ENCODE measurements around the gene PCAT7.
"Not testable (repeated sequence)": the region's sequence is repeated elsewhere in the genome, so short reads cannot be mapped to it uniquely, and the experiment has no call there.

PCAT7 gene

DNA sequence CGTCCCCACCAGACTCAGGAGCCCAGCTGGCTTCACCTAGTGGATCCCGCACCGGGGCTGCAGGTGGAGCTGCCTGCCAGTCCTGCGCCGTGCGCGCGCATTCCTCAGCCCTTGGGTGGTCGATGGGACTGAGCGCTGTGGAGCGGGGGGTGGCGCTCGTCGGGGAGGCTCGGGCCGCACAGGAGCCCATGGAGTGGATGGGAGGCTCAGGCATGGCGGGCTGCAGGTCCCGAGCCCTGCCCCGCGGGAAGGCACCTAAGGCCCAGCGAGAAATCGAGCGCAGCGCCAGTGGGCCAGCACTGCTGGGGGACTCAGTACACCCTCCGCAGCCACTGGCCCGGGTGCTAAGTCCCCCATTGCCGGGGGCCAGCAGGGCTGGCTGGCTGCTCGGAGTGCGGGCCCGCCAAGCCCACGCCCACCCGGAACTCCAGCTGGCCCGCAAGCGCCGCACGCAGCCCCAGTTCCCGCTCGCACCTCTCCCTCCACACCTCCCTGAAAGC, 36.2 kb downstream of the PCAT7 start:
- not testable (repeated sequence) for H2AFZ ChIP-seq (ENCODE audit: low read depth, low read length); H3K36me3 ChIP-seq (ENCODE audit: control insufficient read depth in 1 of 2, insufficient read depth in 2 of 2, low read depth in 1 of 2, low read length in 2 of 2); H3K27ac ChIP-seq (ENCODE audit: low read length, poor library complexity, severe bottlenecking); H3K4me1 ChIP-seq (ENCODE audit: control insufficient read depth, insufficient read depth, low read depth, low read length); H2BK15ac ChIP-seq (ENCODE audit: low read depth, poor library complexity, severe bottlenecking); H2AK5ac ChIP-seq (ENCODE audit: low read length, severe bottlenecking); H2BK5ac ChIP-seq (ENCODE audit: low read depth, low read length, poor library complexity, severe bottlenecking); H4K8ac ChIP-seq (ENCODE audit: low read length); H2BK12ac ChIP-seq (ENCODE audit: low read length in 2 of 2); H4K91ac ChIP-seq (ENCODE audit: low read length); H3K4ac ChIP-seq (ENCODE audit: low read depth in 1 of 2, low read length in 2 of 2); H2BK120ac ChIP-seq (ENCODE audit: low read depth, low read length); H3K23ac ChIP-seq (ENCODE audit: low read length in 2 of 2); H3K14ac ChIP-seq (ENCODE audit: low read length in 2 of 2); H3K4me3 ChIP-seq (ENCODE audit: insufficient read depth in 1 of 2, low read depth in 1 of 2, low read length in 2 of 2); DNase-seq; H3K4me2 ChIP-seq (ENCODE audit: low read length, poor library complexity, severe bottlenecking); H3K79me1 ChIP-seq (replicated peaks; ENCODE audit: low read length, poor library complexity, severe bottlenecking); H3K9me3 ChIP-seq (ENCODE audit: control insufficient read depth, low read length); H3K18ac ChIP-seq (ENCODE audit: low read depth in 1 of 2, low read length in 2 of 2); H3K9ac ChIP-seq (ENCODE audit: low read length)
- H3K27me3 ChIP-seq (ENCODE audit: control insufficient read depth in 1 of 2, insufficient read depth in 1 of 2, low read length in 2 of 2) = peaks cover 14 to 17% of the 10 kb centered on the region in 2 experiments
- 93% methylated on average over 24 of the region's 38 CpGs for WGBS

DNA sequence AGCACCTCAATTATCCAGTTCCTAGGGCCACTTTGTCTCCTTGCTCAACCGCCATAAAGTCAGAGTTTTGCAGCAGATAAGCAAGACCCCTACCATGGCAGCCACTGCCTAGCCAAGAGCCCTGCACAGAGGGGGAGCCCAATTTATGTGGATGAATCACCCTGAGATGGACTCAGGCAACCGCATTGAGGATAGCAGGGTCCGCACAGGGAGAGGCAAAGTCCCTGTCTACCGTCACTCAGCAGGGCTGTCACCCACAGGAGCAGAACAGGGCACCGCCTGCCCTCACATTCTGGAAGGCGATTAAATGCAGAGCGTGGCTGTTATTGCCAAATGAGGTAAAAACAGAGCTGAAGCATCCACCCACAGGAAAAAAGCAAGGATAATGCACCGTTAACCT, 37.0 kb downstream of the PCAT7 start:
- WGBS = 91% methylated on average over 7 of the region's 8 CpGs

GRCh38 chr9:94592683-94593082, 37.8 kb downstream of the PCAT7 start:
- H3K4me1 ChIP-seq (ENCODE audit: control insufficient read depth, insufficient read depth, low read depth, low read length); H2BK5ac ChIP-seq (ENCODE audit: low read depth, low read length, poor library complexity, severe bottlenecking); H2AFZ ChIP-seq (ENCODE audit: low read depth, low read length); H3K23ac ChIP-seq (ENCODE audit: low read length in 2 of 2); H4K8ac ChIP-seq (ENCODE audit: low read length); H3K18ac ChIP-seq (ENCODE audit: low read depth in 1 of 2, low read length in 2 of 2); DNase-seq; H4K91ac ChIP-seq (ENCODE audit: low read length); H3K9me3 ChIP-seq (ENCODE audit: control insufficient read depth, low read length); H2BK12ac ChIP-seq (ENCODE audit: low read length in 2 of 2); H2BK120ac ChIP-seq (ENCODE audit: low read depth, low read length); H2BK15ac ChIP-seq (ENCODE audit: low read depth, poor library complexity, severe bottlenecking); H2AK5ac ChIP-seq (ENCODE audit: low read length, severe bottlenecking); H3K4me3 ChIP-seq (ENCODE audit: insufficient read depth in 1 of 2, low read depth in 1 of 2, low read length in 2 of 2); H3K36me3 ChIP-seq (ENCODE audit: control insufficient read depth in 1 of 2, insufficient read depth in 2 of 2, low read depth in 1 of 2, low read length in 2 of 2); H3K14ac ChIP-seq (ENCODE audit: low read length in 2 of 2); H3K4ac ChIP-seq (ENCODE audit: low read depth in 1 of 2, low read length in 2 of 2); H3K4me2 ChIP-seq (ENCODE audit: low read length, poor library complexity, severe bottlenecking); H3K9ac ChIP-seq (ENCODE audit: low read length); H3K27ac ChIP-seq (ENCODE audit: low read length, poor library complexity, severe bottlenecking); H3K79me1 ChIP-seq (replicated peaks; ENCODE audit: low read length, poor library complexity, severe bottlenecking): not testable (repeated sequence)
- WGBS = 95% methylated on average over 7 of the region's 7 CpGs
- H3K27me3 ChIP-seq (ENCODE audit: control insufficient read depth in 1 of 2, insufficient read depth in 1 of 2, low read length in 2 of 2) = peaks cover 14 to 21% of the 10 kb centered on the region in 2 experiments

More for the DNA sequence above, 37.0 kb downstream of the PCAT7 start:
- Histone ChIP-seq H2BK120ac (ENCODE audit: low read depth, low read length) (no peak overlapping the region), H3K4ac (ENCODE audit: low read depth in 1 of 2, low read length in 2 of 2) (no peak overlapping the region), H2BK12ac (ENCODE audit: low read length in 2 of 2) (no peak overlapping the region), H2BK5ac (ENCODE audit: low read depth, low read length, poor library complexity, severe bottlenecking) (no peak overlapping the region), H3K14ac (ENCODE audit: low read length in 2 of 2) (no peak overlapping the region), H3K36me3 (ENCODE audit: control insufficient read depth in 1 of 2, insufficient read depth in 2 of 2, low read depth in 1 of 2, low read length in 2 of 2) (no peaks in the 10 kb centered on the region), H3K4me1 (ENCODE audit: control insufficient read depth, insufficient read depth, low read depth, low read length) (peaks cover 2% of the 10 kb centered on the region), H3K79me1 (replicated peaks; ENCODE audit: low read length, poor library complexity, severe bottlenecking) (no peaks in the 10 kb centered on the region), H3K9me3 (ENCODE audit: control insufficient read depth, low read length) (no peaks in the 10 kb centered on the region), H3K27ac (ENCODE audit: low read length, poor library complexity, severe bottlenecking) (no peak overlapping the region), H3K4me2 (ENCODE audit: low read length, poor library complexity, severe bottlenecking) (no peak overlapping the region), H2AK5ac (ENCODE audit: low read length, severe bottlenecking) (no peak overlapping the region), H3K27me3 (ENCODE audit: control insufficient read depth in 1 of 2, insufficient read depth in 1 of 2, low read length in 2 of 2) (peaks cover 14 to 17% of the 10 kb centered on the region in 2 experiments), H4K8ac (ENCODE audit: low read length) (no peak overlapping the region), H2AFZ (ENCODE audit: low read depth, low read length) (no peak overlapping the region), H3K23ac (ENCODE audit: low read length in 2 of 2) (no peak overlapping the region), H3K4me3 (ENCODE audit: insufficient read depth in 1 of 2, low read depth in 1 of 2, low read length in 2 of 2) (no peak overlapping the region), H3K9ac (ENCODE audit: low read length) (no peak overlapping the region), H2BK15ac (ENCODE audit: low read depth, poor library complexity, severe bottlenecking) (no peak overlapping the region), H4K91ac (ENCODE audit: low read length) (no peak overlapping the region), H3K18ac (ENCODE audit: low read depth in 1 of 2, low read length in 2 of 2) (no peak overlapping the region)
- DNase-seq = no peak

GRCh38 chr9:94593459-94594345, 38.8 kb downstream of the PCAT7 start, which contains the start of gene FBP2:
Gene FBP2, minus strand, starts transcription at chr9:94593824. Its CDS starts 98 bp downstream, at chr9:94593726.
- peak within 1 kb of the TSS in 1 of 2 experiments; percentile 87 for H3K23ac ChIP-seq (ENCODE audit: low read length in 2 of 2)
- no peak within 1 kb of the TSS for H3K27ac ChIP-seq (ENCODE audit: low read length, poor library complexity, severe bottlenecking)
- no peaks in the 10 kb centered on the region for H3K79me1 ChIP-seq (replicated peaks; ENCODE audit: low read length, poor library complexity, severe bottlenecking)
- H4K8ac ChIP-seq (ENCODE audit: low read length) = no peak within 1 kb of the TSS
- no peak within 1 kb of the TSS for H3K4ac ChIP-seq (ENCODE audit: low read depth in 1 of 2, low read length in 2 of 2)
- H2AK5ac ChIP-seq (ENCODE audit: low read length, severe bottlenecking) = no peak within 1 kb of the TSS
- H3K4me2 ChIP-seq (ENCODE audit: low read length, poor library complexity, severe bottlenecking) = no peak within 1 kb of the TSS
- no peak within 1 kb of the TSS for H2AFZ ChIP-seq (ENCODE audit: low read depth, low read length)
- WGBS = 81% methylated on average over 19 of the region's 21 CpGs
- no peak within 1 kb of the TSS for H3K9ac ChIP-seq (ENCODE audit: low read length)
- H3K9me3 ChIP-seq (ENCODE audit: control insufficient read depth, low read length) = no peaks in the 10 kb centered on the region
- H3K18ac ChIP-seq (ENCODE audit: low read depth in 1 of 2, low read length in 2 of 2) = no peak within 1 kb of the TSS
- no peak within 1 kb of the TSS for H2BK15ac ChIP-seq (ENCODE audit: low read depth, poor library complexity, severe bottlenecking)
- no peaks in the 10 kb centered on the region for H3K4me1 ChIP-seq (ENCODE audit: control insufficient read depth, insufficient read depth, low read depth, low read length)
- no peak within 1 kb of the TSS for H2BK5ac ChIP-seq (ENCODE audit: low read depth, low read length, poor library complexity, severe bottlenecking)
- H3K4me3 ChIP-seq (ENCODE audit: insufficient read depth in 1 of 2, low read depth in 1 of 2, low read length in 2 of 2) = no peak within 1 kb of the TSS
- DNase-seq = no peak
- peaks cover 14 to 21% of the 10 kb centered on the region in 2 experiments for H3K27me3 ChIP-seq (ENCODE audit: control insufficient read depth in 1 of 2, insufficient read depth in 1 of 2, low read length in 2 of 2)
- H3K14ac ChIP-seq (ENCODE audit: low read length in 2 of 2) = no peak within 1 kb of the TSS
- H3K36me3 ChIP-seq (ENCODE audit: control insufficient read depth in 1 of 2, insufficient read depth in 2 of 2, low read depth in 1 of 2, low read length in 2 of 2) = no peaks in the 10 kb centered on the region
- H2BK120ac ChIP-seq (ENCODE audit: low read depth, low read length) = no peak within 1 kb of the TSS
- no peak within 1 kb of the TSS for H2BK12ac ChIP-seq (ENCODE audit: low read length in 2 of 2)
- no peak within 1 kb of the TSS for H4K91ac ChIP-seq (ENCODE audit: low read length)

All from mesenchymal stem cell (in vitro differentiated cells and primary cell).